Suprapubic skin (tissue), 4 donors: ENCODE measurements around the gene GTF2IRD1. TPM values are rescaled to one million over a fixed set of nuclear protein-coding genes. Genes with fewer than 3 reads are reported as not detected.

Source experiments
- DNase-seq, 2 donors: peaks; one replicate each; pipeline ENCODE4 v3.0.0-alpha.2; 2019; ENCODE audit warnings: low spot score in 2 of 2
- H3K27ac ChIP-seq: fragments of 200-600 bp; sonication (generic); one replicate; pipeline ENCODE4 v1.5.1; 2019
- H3K27me3 ChIP-seq: fragments of 200-600 bp; sonication (generic); one replicate; pipeline ENCODE4 v1.5.1; 2019
- H3K36me3 ChIP-seq: fragments of 200-600 bp; sonication (generic); one replicate; pipeline ENCODE4 v1.5.1; 2019
- H3K4me1 ChIP-seq: fragments of 200-600 bp; sonication (generic); one replicate; pipeline ENCODE4 v1.5.1; 2019
- H3K4me3 ChIP-seq: fragments of 200-600 bp; sonication (generic); one replicate; pipeline ENCODE4 v1.5.1; 2019; ENCODE audit warnings: mild to moderate bottlenecking
- H3K9me3 ChIP-seq: fragments of 200-600 bp; sonication (generic); one replicate; pipeline ENCODE4 v1.5.1; 2019
- CTCF ChIP-seq, 2 donors: fragments of 200-600 bp in 1 of 2; fragments of 450-650 bp in 1 of 2; sonication (generic) in 1 of 2; IDR thresholded peaks; one replicate each; pipeline ENCODE4 v1.5.1; 2016 to 2019; ENCODE audit warnings: antibody characterized with exemption in 2 of 2, mild to moderate bottlenecking in 1 of 2, moderate library complexity in 1 of 2
- EP300 ChIP-seq: sonication (generic); formaldehyde crosslinking; IDR thresholded peaks from one replicate; pipeline ENCODE4 v1.6.1; 2017; ENCODE audit warnings: antibody characterized with exemption
- POLR2A ChIP-seq, 2 donors: fragments of 450-650 bp; IDR thresholded peaks; one replicate each; pipeline ENCODE4 v1.6.1; 2017; ENCODE audit warnings: antibody characterized with exemption in 2 of 2, mild to moderate bottlenecking in 2 of 2, moderate library complexity in 2 of 2
- POLR2AphosphoS5 ChIP-seq, 3 donors: sonication (generic); formaldehyde crosslinking; IDR thresholded peaks; one replicate each; pipeline ENCODE4 v1.6.1; 2017; ENCODE audit warnings: antibody characterized with exemption in 3 of 3
- WGBS: methylation state at CpG from one replicate; pipeline ENCODE4 v1.1.5; 2018; 5-methylcytosine and 5-hydroxymethylcytosine counted together
- total RNA-seq, 4 donors: library from RNA; depleted of rRNA; stranded (reverse); fragments of >200 nt; gene quantifications; one replicate each; pipeline ENCODE4 v1.1.0, GENCODE V29; 2016

GTF2IRD1 gene
- total RNA-seq = 10 to 100 TPM; 23.1 to 41.2 (median 25.0) TPM

GRCh38 chr7:74453322-74454011, at the start of gene GTF2IRD1:
Gene GTF2IRD1 (plus strand): TSS chr7:74453906. CDS start chr7:74508081, 54,175 bp downstream.
- peak in 1 of 2 donors; percentile 84 for DNase-seq
- H3K9me3 ChIP-seq = no peaks in the 10 kb centered on the region
- 0% methylated on average over 4 of the region's 62 CpGs for WGBS
- H3K27ac ChIP-seq = peak within 1 kb of the TSS; percentile 80
- no peak for TF ChIP-seq POLR2AphosphoS5 (IDR thresholded peaks at IDR 0.05)
- TF ChIP-seq CTCF (IDR thresholded peaks at IDR 0.05) = no peak
- no peak for TF ChIP-seq POLR2A (IDR thresholded peaks at IDR 0.05)
- no peak for TF ChIP-seq EP300
- H3K27me3 ChIP-seq = no peaks in the 10 kb centered on the region
- peak within 1 kb of the TSS; percentile 83 for H3K4me3 ChIP-seq
- H3K4me1 ChIP-seq = peaks cover 33% of the 10 kb centered on the region
- H3K36me3 ChIP-seq = no peaks in the 10 kb centered on the region

GRCh38 chr7:74404388-74404700, 49.4 kb upstream of the GTF2IRD1 start:
- DNase-seq = no peak
- WGBS = 86% methylated on average over 6 of the region's 8 CpGs
- Histone ChIP-seq H3K4me1 (no peaks in the 10 kb centered on the region), H3K4me3 (no peak overlapping the region), H3K27ac (no peak overlapping the region), H3K9me3 (no peaks in the 10 kb centered on the region), H3K36me3 (peaks cover 33% of the 10 kb centered on the region), H3K27me3 (no peaks in the 10 kb centered on the region)
- TF ChIP-seq POLR2AphosphoS5 (IDR thresholded peaks at IDR 0.05) (no peak), POLR2A (IDR thresholded peaks at IDR 0.05) (no peak), CTCF (IDR thresholded peaks at IDR 0.05) (no peak), EP300 (no peak)

- H3K36me3 ChIP-seq = peaks cover 33% of the 10 kb centered on the region
- no peaks in the 10 kb centered on the region for H3K9me3 ChIP-seq
- peak in 1 of 2 donors; percentile 38 for DNase-seq
- WGBS = 88% methylated on average over 7 of the region's 15 CpGs
- no peaks in the 10 kb centered on the region for H3K4me1 ChIP-seq
- H3K4me3 ChIP-seq = no peak overlapping the region
- H3K27ac ChIP-seq = no peak overlapping the region
- TF ChIP-seq CTCF (IDR thresholded peaks at IDR 0.05) (no peak), POLR2A (IDR thresholded peaks at IDR 0.05) (no peak), EP300 (no peak), POLR2AphosphoS5 (IDR thresholded peaks at IDR 0.05) (no peak)
- H3K27me3 ChIP-seq = no peaks in the 10 kb centered on the region
These were observed 49.0 kb upstream of the GTF2IRD1 start for GRCh38 chr7:74404741-74405140.

GRCh38 chr7:74405191-74405898, 48.4 kb upstream of the GTF2IRD1 start:
- peaks cover 31% of the 10 kb centered on the region for H3K36me3 ChIP-seq
- H3K4me3 ChIP-seq = no peak overlapping the region
- H3K9me3 ChIP-seq = no peaks in the 10 kb centered on the region
- no peak overlapping the region for H3K27ac ChIP-seq
- TF ChIP-seq EP300 (no peak), POLR2A (IDR thresholded peaks at IDR 0.05) (no peak), POLR2AphosphoS5 (IDR thresholded peaks at IDR 0.05) (no peak), CTCF (IDR thresholded peaks at IDR 0.05) (no peak)
- 86% methylated on average over 14 of the region's 31 CpGs for WGBS
- peak in 1 of 2 donors; percentile 59 for DNase-seq
- no peaks in the 10 kb centered on the region for H3K4me1 ChIP-seq
- H3K27me3 ChIP-seq = no peaks in the 10 kb centered on the region

- WGBS = 92% methylated on average over 15 of the region's 20 CpGs
These were observed 47.7 kb upstream of the GTF2IRD1 start for GRCh38 chr7:74405899-74406512.

More at GRCh38 chr7:74405899-74406512, 47.7 kb upstream of the GTF2IRD1 start:
- DNase-seq = peak in 1 of 2 donors; percentile 51
- no peak overlapping the region for H3K4me3 ChIP-seq
- TF ChIP-seq CTCF (IDR thresholded peaks at IDR 0.05) (no peak), POLR2A (IDR thresholded peaks at IDR 0.05) (no peak), POLR2AphosphoS5 (IDR thresholded peaks at IDR 0.05) (no peak), EP300 (no peak)
- H3K9me3 ChIP-seq = no peaks in the 10 kb centered on the region
- H3K27me3 ChIP-seq = no peaks in the 10 kb centered on the region
- no peaks in the 10 kb centered on the region for H3K4me1 ChIP-seq
- H3K36me3 ChIP-seq = peaks cover 25% of the 10 kb centered on the region
- H3K27ac ChIP-seq = no peak overlapping the region
